ENCODE results near the gene BRME1.

BRME1 gene

GRCh38 chr19:13844130-13844631, 61.7 kb downstream of the BRME1 start:
- DNase-seq: no peak

GRCh38 chr19:13843104-13843921, 62.6 kb downstream of the BRME1 start:
- no peak for DNase-seq

GRCh38 chr19:13842291-13843103, 63.4 kb downstream of the BRME1 start:
- DNase-seq: peak; percentile 68

- DNase-seq: no peak
Observed at GRCh38 chr19:13841962-13842290, 64.0 kb downstream of the BRME1 start.

GRCh38 chr19:13841086-13841961, 64.6 kb downstream of the BRME1 start:
- DNase-seq: peak; percentile 42

GRCh38 chr19:13840305-13841085, 65.4 kb downstream of the BRME1 start:
- DNase-seq: peak; percentile 54

- no peak for DNase-seq
Observed at GRCh38 chr19:13839938-13840304, 66.0 kb downstream of the BRME1 start.

GRCh38 chr19:13839130-13839937, 66.6 kb downstream of the BRME1 start:
- DNase-seq: peak; percentile 91

- no peak for DNase-seq
Observed at GRCh38 chr19:13838435-13839129, 67.3 kb downstream of the BRME1 start.

- DNase-seq: no peak
Observed at GRCh38 chr19:13835791-13836723, 69.9 kb downstream of the BRME1 start.

- no peak for DNase-seq
Observed at GRCh38 chr19:13834244-13835069, 71.5 kb downstream of the BRME1 start.

GRCh38 chr19:13833330-13834243, 72.3 kb downstream of the BRME1 start:
- peak; percentile 97 for DNase-seq

All from activated CD4-positive, alpha-beta T cell treated with anti-CD3 and anti-CD28 coated beads for 48 hours (primary cell).